IPS DF 6.9 (cell line): ENCODE data around the gene TSPAN14.
"Not testable (repeated sequence)": the region's sequence is repeated elsewhere in the genome, so short reads cannot be mapped to it uniquely, and the experiment has no call there.

Source experiments
- DNase-seq: peaks from one replicate; pipeline ENCODE4 v3.0.0-alpha.2; 2013; ENCODE audit warnings: low read depth, low spot score
- H3K27ac ChIP-seq: one replicate; pipeline ENCODE4 v1.5.1; 2013; ENCODE audit warnings: low read length, control low read depth
- H3K27me3 ChIP-seq: 2 replicates; pipeline ENCODE4 v1.6.1; 2013; ENCODE audit warnings: mild to moderate bottlenecking, low read length; ENCODE audit not compliant: control insufficient read depth, insufficient read depth
- H3K36me3 ChIP-seq: 2 replicates; pipeline ENCODE4 v1.6.1; 2013; ENCODE audit warnings: low read length; ENCODE audit not compliant: control insufficient read depth, insufficient read depth
- H3K4me1 ChIP-seq: 2 replicates; pipeline ENCODE4 v1.6.1; 2013; ENCODE audit warnings: low read length; ENCODE audit not compliant: control insufficient read depth, insufficient read depth
- H3K4me3 ChIP-seq: 2 replicates; pipeline ENCODE4 v1.5.1; 2013; ENCODE audit warnings: mild to moderate bottlenecking, low read length
- H3K9me3 ChIP-seq: 2 replicates; pipeline ENCODE4 v1.6.1; 2013; ENCODE audit warnings: low read length, inconsistent platforms; ENCODE audit not compliant: control insufficient read depth, insufficient read depth
- WGBS: extraction: QIAGEN DNeasy Blood & Tissue Kit; methylation state at CpG from one replicate; pipeline ENCODE4 v1.1.7; 2013; ENCODE audit warnings: mixed read lengths, missing lambda C conversion rate; ENCODE audit not compliant: insufficient read length, insufficient coverage; 5-methylcytosine and 5-hydroxymethylcytosine counted together

Gene TSPAN14

GRCh38 chr10:80411681-80412220, 42.4 kb upstream of the TSPAN14 start:
- Histone ChIP-seq H3K27me3 (no peaks in the 10 kb centered on the region), H3K36me3 (no peaks in the 10 kb centered on the region), H3K27ac (no peak overlapping the region), H3K9me3 (no peaks in the 10 kb centered on the region), H3K4me1 (no peaks in the 10 kb centered on the region), H3K4me3 (no peak overlapping the region)
- DNase-seq = no peak
- WGBS = no CpG with 5 or more reads among the region's 1 CpG

GRCh38 chr10:80412486-80412885, 41.6 kb upstream of the TSPAN14 start:
- H3K27ac ChIP-seq = no peak overlapping the region
- H3K4me3 ChIP-seq = no peak overlapping the region
- no CpG with 5 or more reads among the region's 5 CpGs for WGBS
- no peaks in the 10 kb centered on the region for H3K27me3 ChIP-seq
- H3K36me3 ChIP-seq = no peaks in the 10 kb centered on the region
- no peaks in the 10 kb centered on the region for H3K9me3 ChIP-seq
- no peak for DNase-seq
- H3K4me1 ChIP-seq = no peaks in the 10 kb centered on the region

GRCh38 chr10:80413271-80413996, 40.7 kb upstream of the TSPAN14 start:
- no peaks in the 10 kb centered on the region for H3K36me3 ChIP-seq
- no peak for DNase-seq
- WGBS = no CpG with 5 or more reads among the region's 12 CpGs
- 0 out of 2 replicates have a peak, but pooled peaks cover under 1% of the 10 kb centered on the region for H3K4me1 ChIP-seq
- no peaks in the 10 kb centered on the region for H3K9me3 ChIP-seq
- no peaks in the 10 kb centered on the region for H3K27me3 ChIP-seq
- no peak overlapping the region for H3K4me3 ChIP-seq
- no peak overlapping the region for H3K27ac ChIP-seq

GRCh38 chr10:80414142-80414895, 39.8 kb upstream of the TSPAN14 start:
- Histone ChIP-seq H3K36me3 (no peaks in the 10 kb centered on the region), H3K9me3 (no peaks in the 10 kb centered on the region), H3K27me3 (no peaks in the 10 kb centered on the region), H3K27ac (no peak overlapping the region), H3K4me1 (0 out of 2 replicates have a peak, but pooled peaks cover 2% of the 10 kb centered on the region), H3K4me3 (no peak overlapping the region)
- no CpG with 5 or more reads among the region's 7 CpGs for WGBS
- no peak for DNase-seq

- WGBS = no CpG with 5 or more reads among the region's 3 CpGs
- DNase-seq = no peak
- H3K9me3 ChIP-seq = no peaks in the 10 kb centered on the region
- no peak overlapping the region for H3K4me3 ChIP-seq
- H3K27me3 ChIP-seq = no peaks in the 10 kb centered on the region
- no peak overlapping the region for H3K27ac ChIP-seq
- 0 out of 2 replicates have a peak, but pooled peaks cover 2% of the 10 kb centered on the region for H3K4me1 ChIP-seq
- H3K36me3 ChIP-seq = 0 out of 2 replicates have a peak, but pooled peaks cover 2% of the 10 kb centered on the region
Measured at GRCh38 chr10:80415734-80416478, 38.2 kb upstream of the TSPAN14 start.

GRCh38 chr10:80416479-80417098, 37.5 kb upstream of the TSPAN14 start:
- no peak for DNase-seq
- H3K27ac ChIP-seq = no peak overlapping the region

GRCh38 chr10:80417256-80417655, 36.9 kb upstream of the TSPAN14 start:
- not testable (repeated sequence) for DNase-seq, H3K36me3 ChIP-seq, H3K4me1 ChIP-seq, H3K27me3 ChIP-seq, H3K4me3 ChIP-seq, H3K27ac ChIP-seq, H3K9me3 ChIP-seq
- WGBS = no CpG with 5 or more reads among the region's 6 CpGs

More at GRCh38 chr10:80416479-80417098, 37.5 kb upstream of the TSPAN14 start:
- H3K9me3 ChIP-seq = no peaks in the 10 kb centered on the region
- no CpG with 5 or more reads among the region's 15 CpGs for WGBS
- H3K27me3 ChIP-seq = no peaks in the 10 kb centered on the region
- 0 out of 2 replicates have a peak, but pooled peaks cover 2% of the 10 kb centered on the region for H3K36me3 ChIP-seq
- no peak overlapping the region for H3K4me3 ChIP-seq
- H3K4me1 ChIP-seq = 0 out of 2 replicates have a peak, but pooled peaks cover 2% of the 10 kb centered on the region

GRCh38 chr10:80421050-80421706, 32.9 kb upstream of the TSPAN14 start:
- H3K36me3 ChIP-seq = peaks cover 10% of the 10 kb centered on the region; the same call in 1 of the 2 replicates
- no peak overlapping the region for H3K4me3 ChIP-seq
- no peak for DNase-seq
- no peak overlapping the region for H3K27ac ChIP-seq
- no CpG with 5 or more reads among the region's 5 CpGs for WGBS
- H3K27me3 ChIP-seq = no peaks in the 10 kb centered on the region
- no peaks in the 10 kb centered on the region for H3K9me3 ChIP-seq
- 0 out of 2 replicates have a peak, but pooled peaks cover 2% of the 10 kb centered on the region for H3K4me1 ChIP-seq

GRCh38 chr10:80421707-80422536, 32.2 kb upstream of the TSPAN14 start:
- DNase-seq = no peak
- 0 out of 2 replicates have a peak, but pooled peaks cover 2% of the 10 kb centered on the region for H3K4me1 ChIP-seq
- no peak overlapping the region for H3K4me3 ChIP-seq
- H3K27ac ChIP-seq = no peak overlapping the region
- H3K9me3 ChIP-seq = no peaks in the 10 kb centered on the region
- peaks cover 10% of the 10 kb centered on the region; the same call in 1 of the 2 replicates for H3K36me3 ChIP-seq
- WGBS = no CpG with 5 or more reads among the region's 8 CpGs
- no peaks in the 10 kb centered on the region for H3K27me3 ChIP-seq
